Measurements from ENCODE around the gene SPINT2. TPM values are rescaled to one million over a fixed set of nuclear protein-coding genes. Genes with fewer than 3 reads are reported as not detected.

Gene SPINT2
- total and polyA plus RNA-seq, 2 of the 13 experiments (the other 11 are each of a cell fraction or from before 2014, with no cell fraction given), result 0.31 to 0.77 TPM

- no peak for TF ChIP-seq THAP9 (CRISPR knock-in tag; IDR thresholded peaks at IDR 0.05; ENCODE audit: borderline replicate concordance)
- TF ChIP-seq HIC2 (CRISPR knock-in tag; IDR thresholded peaks at IDR 0.05; ENCODE audit: low read depth), result no peak
- TF ChIP-seq, protein P1, sequence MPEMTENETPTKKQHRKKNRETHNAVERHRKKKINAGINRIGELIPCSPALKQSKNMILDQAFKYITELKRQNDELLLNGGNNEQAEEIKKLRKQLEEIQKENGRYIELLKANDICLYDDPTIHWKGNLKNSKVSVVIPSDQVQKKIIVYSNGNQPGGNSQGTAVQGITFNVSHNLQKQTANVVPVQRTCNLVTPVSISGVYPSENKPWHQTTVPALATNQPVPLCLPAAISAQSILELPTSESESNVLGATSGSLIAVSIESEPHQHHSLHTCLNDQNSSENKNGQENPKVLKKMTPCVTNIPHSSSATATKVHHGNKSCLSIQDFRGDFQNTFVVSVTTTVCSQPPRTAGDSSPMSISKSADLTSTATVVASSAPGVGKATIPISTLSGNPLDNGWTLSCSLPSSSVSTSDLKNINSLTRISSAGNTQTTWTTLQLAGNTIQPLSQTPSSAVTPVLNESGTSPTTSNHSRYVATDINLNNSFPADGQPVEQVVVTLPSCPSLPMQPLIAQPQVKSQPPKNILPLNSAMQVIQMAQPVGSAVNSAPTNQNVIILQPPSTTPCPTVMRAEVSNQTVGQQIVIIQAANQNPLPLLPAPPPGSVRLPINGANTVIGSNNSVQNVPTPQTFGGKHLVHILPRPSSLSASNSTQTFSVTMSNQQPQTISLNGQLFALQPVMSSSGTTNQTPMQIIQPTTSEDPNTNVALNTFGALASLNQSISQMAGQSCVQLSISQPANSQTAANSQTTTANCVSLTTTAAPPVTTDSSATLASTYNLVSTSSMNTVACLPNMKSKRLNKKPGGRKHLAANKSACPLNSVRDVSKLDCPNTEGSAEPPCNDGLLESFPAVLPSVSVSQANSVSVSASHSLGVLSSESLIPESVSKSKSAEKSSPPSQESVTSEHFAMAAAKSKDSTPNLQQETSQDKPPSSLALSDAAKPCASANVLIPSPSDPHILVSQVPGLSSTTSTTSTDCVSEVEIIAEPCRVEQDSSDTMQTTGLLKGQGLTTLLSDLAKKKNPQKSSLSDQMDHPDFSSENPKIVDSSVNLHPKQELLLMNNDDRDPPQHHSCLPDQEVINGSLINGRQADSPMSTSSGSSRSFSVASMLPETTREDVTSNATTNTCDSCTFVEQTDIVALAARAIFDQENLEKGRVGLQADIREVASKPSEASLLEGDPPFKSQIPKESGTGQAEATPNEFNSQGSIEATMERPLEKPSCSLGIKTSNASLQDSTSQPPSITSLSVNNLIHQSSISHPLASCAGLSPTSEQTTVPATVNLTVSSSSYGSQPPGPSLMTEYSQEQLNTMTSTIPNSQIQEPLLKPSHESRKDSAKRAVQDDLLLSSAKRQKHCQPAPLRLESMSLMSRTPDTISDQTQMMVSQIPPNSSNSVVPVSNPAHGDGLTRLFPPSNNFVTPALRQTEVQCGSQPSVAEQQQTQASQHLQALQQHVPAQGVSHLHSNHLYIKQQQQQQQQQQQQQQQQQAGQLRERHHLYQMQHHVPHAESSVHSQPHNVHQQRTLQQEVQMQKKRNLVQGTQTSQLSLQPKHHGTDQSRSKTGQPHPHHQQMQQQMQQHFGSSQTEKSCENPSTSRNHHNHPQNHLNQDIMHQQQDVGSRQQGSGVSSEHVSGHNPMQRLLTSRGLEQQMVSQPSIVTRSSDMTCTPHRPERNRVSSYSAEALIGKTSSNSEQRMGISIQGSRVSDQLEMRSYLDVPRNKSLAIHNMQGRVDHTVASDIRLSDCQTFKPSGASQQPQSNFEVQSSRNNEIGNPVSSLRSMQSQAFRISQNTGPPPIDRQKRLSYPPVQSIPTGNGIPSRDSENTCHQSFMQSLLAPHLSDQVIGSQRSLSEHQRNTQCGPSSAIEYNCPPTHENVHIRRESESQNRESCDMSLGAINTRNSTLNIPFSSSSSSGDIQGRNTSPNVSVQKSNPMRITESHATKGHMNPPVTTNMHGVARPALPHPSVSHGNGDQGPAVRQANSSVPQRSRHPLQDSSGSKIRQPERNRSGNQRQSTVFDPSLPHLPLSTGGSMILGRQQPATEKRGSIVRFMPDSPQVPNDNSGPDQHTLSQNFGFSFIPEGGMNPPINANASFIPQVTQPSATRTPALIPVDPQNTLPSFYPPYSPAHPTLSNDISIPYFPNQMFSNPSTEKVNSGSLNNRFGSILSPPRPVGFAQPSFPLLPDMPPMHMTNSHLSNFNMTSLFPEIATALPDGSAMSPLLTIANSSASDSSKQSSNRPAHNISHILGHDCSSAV (CRISPR knock-in tag; IDR thresholded peaks at IDR 0.05; ENCODE audit: borderline replicate concordance), result no peak
- TF ChIP-seq THAP11 (CRISPR knock-in tag; IDR thresholded peaks at IDR 0.05), result peak; percentile 84
- no peak for TF ChIP-seq ZNF577 (CRISPR knock-in tag; IDR thresholded peaks at IDR 0.05; ENCODE audit: borderline replicate concordance, low read depth)
- no peak for TF ChIP-seq TFE3 (CRISPR knock-in tag; IDR thresholded peaks at IDR 0.05)
- TF ChIP-seq ZNF569 (CRISPR knock-in tag; IDR thresholded peaks at IDR 0.05; ENCODE audit: borderline replicate concordance), result no peak
- TF ChIP-seq ZNF10 (CRISPR knock-in tag; IDR thresholded peaks at IDR 0.05; ENCODE audit: borderline replicate concordance, low read depth), result no peak
- TF ChIP-seq DNMT1 (CRISPR knock-in tag; IDR thresholded peaks at IDR 0.05), result 0 out of 2 replicates have a peak, but pooled peaks have one; percentile 42
- no peak for TF ChIP-seq ZNF580 (CRISPR knock-in tag; IDR thresholded peaks at IDR 0.05; ENCODE audit: borderline replicate concordance, low read depth)
- TF ChIP-seq KLF13 (CRISPR knock-in tag; IDR thresholded peaks at IDR 0.05), result no peak
- no peak for TF ChIP-seq JUND (CRISPR knock-in tag; IDR thresholded peaks at IDR 0.05)
- no peak; the same call in 1 of the 2 replicates for TF ChIP-seq KAT8 (CRISPR knock-in tag; IDR thresholded peaks at IDR 0.05)
Measured at GRCh38 chr19:38315657-38316476, 51.5 kb downstream of the SPINT2 start, which contains the start of gene YIF1B (continued).
